Mammary microvascular endothelial cell (primary cell): ENCODE results near the gene TTL. TPM values are rescaled to one million over a fixed set of nuclear protein-coding genes. Genes with fewer than 3 reads are reported as not detected.

ENCODE experiments used
- total RNA-seq: library from RNA; depleted of rRNA; stranded (reverse); fragments of >200 nt; gene quantifications from 2 replicates; pipeline ENCODE4 v1.2.3, GENCODE V29; 2015

The TTL gene
- total RNA-seq = 28.0 and 31.7 TPM in 2 replicates

GRCh38 chr2:112481528-112482233 is at the start of gene TTL:
Gene TTL (plus strand): TSS chr2:112482156. CDS start chr2:112482345, 189 bp downstream.

GRCh38 chr2:112433480-112433879 is 48.5 kb upstream of the TTL start, which contains the start of gene RGPD8:
Gene RGPD8 (minus strand): TSS chr2:112433645. CDS start chr2:112433453, 192 bp downstream.

GRCh38 chr2:112542123-112542983 is 60.4 kb downstream of the TTL start, which contains the start of gene POLR1B:
Gene POLR1B (plus strand): TSS chr2:112542465. CDS start chr2:112542495, 30 bp downstream.

GRCh38 chr2:112584134-112584890 is 102.4 kb downstream of the TTL start, which contains the start of gene CHCHD5:
Gene CHCHD5 (plus strand): TSS chr2:112584609. CDS start chr2:112584648, 39 bp downstream.

Other genes starting within 250 kb of the TTL start
- gene ZC3H8, start 227.1 kb upstream of the TTL start, total RNA-seq = 2.6 and 3.3 TPM in 2 replicates
- gene ZC3H6, start 206.6 kb upstream of the TTL start, total RNA-seq = 1.2 TPM in 2 replicates
- 1.5 and 2.1 TPM in 2 replicates for gene RGPD8, start 48.5 kb upstream of the TTL start, total RNA-seq
- 13.2 and 13.7 TPM in 2 replicates for gene POLR1B, start 60.3 kb downstream of the TTL start, total RNA-seq
- 14.1 and 17.4 TPM in 2 replicates for gene CHCHD5, start 102.5 kb downstream of the TTL start, total RNA-seq
- gene SLC20A1, start 163.8 kb downstream of the TTL start, total RNA-seq = 67.3 and 78.7 TPM in 2 replicates
- not detected in 2 replicates for gene NT5DC4, start 238.9 kb downstream of the TTL start, total RNA-seq